GM19043 (cell line): ENCODE data around the gene FYN.

ENCODE experiments used
- ATAC-seq: cut with Tn5 transposase; IDR thresholded peaks from one replicate; pipeline ENCODE4 v1.9.1; 2021; ENCODE audit warnings: low read depth; ENCODE audit not compliant: unreplicated experiment

The FYN gene

GRCh38 chr6:111775145-111775922 lies 97.9 kb downstream of the FYN start:
- no peak for ATAC-seq

DNA sequence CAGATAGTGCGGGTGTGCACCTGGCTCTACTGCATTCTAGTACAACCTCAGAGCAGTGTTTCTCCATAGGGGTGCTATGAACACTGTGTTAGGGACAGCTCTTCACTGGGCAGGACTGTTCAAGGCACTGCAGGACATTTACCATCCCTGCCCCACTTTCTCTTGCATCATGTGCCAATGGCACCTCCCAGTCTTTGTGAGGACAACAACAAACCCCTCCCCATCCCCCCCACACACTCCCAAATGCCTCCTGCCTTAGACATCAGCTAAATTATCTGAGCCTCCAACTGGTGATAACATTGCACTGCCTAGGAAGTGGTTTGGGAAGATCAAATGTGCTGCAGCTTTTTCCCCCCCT lies 98.9 kb downstream of the FYN start:
- no peak for ATAC-seq

- no peak for ATAC-seq
Measured at GRCh38 chr6:111773501-111774345, 99.5 kb downstream of the FYN start.

GRCh38 chr6:111772381-111772780 lies 100.9 kb downstream of the FYN start:
- no peak for ATAC-seq

DNA sequence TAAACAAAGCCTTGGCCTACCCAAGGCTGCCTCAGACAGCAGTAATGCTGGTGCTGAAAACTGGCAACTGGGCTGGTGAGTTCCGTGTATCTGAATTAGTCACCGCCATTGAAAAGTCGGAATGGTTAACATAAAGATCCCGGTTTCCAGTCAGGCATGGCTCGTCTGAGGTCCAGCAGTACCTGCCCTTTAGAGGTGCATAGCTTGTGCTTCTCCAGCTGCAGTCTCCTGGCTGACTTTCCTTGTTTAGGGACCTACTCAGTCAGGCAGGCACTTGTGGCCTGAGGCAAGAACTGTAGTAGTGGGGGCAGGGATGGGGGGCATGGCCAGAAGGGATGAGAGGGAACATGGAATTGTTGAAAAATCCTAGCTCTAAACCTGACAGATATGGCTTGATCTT lies 101.6 kb downstream of the FYN start:
- no peak for ATAC-seq

- no peak for ATAC-seq
Measured at GRCh38 chr6:111771094-111771432, 102.2 kb downstream of the FYN start.

GRCh38 chr6:111770263-111771093 lies 102.8 kb downstream of the FYN start:
- no peak for ATAC-seq

DNA sequence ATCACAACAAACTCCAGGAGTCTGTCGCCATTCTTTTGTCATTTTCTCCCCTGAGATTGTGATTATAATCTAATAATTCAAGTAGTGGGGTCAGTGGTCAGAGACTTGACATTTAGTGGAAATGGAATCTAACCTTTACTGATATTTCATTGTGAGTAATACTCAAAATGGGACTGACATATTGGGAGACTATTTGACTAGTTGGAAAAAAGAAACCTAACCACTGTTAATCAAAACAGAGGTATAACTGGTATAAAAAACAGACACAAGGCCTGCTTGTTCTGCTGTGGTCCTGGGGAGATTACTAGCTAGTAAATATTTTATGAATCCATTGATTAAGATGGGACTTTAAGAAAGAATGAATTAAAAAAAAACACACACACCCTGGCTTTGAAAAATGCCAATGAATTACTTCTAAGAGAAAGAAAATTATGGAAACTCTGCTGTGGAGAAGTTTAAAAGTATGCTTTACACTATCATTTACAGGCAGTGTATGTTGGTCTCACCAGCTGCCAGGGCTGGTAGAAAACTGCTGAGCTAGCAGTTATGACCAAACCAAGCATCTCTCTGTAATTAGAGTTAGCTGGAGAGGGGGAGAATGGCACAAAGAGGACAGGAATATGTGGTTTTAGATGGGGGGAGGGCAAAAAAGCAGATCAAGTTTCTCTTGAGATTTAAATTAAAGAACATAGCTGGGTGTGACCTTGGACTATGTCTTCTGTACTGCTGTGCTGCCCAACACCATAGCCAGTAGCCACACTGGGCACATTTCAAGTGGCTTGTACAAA lies 103.7 kb downstream of the FYN start:
- ATAC-seq: no peak

GRCh38 chr6:111768431-111768770 lies 104.9 kb downstream of the FYN start:
- ATAC-seq: no peak

- ATAC-seq: no peak
Measured at GRCh38 chr6:111767752-111768430, 105.4 kb downstream of the FYN start.

DNA sequence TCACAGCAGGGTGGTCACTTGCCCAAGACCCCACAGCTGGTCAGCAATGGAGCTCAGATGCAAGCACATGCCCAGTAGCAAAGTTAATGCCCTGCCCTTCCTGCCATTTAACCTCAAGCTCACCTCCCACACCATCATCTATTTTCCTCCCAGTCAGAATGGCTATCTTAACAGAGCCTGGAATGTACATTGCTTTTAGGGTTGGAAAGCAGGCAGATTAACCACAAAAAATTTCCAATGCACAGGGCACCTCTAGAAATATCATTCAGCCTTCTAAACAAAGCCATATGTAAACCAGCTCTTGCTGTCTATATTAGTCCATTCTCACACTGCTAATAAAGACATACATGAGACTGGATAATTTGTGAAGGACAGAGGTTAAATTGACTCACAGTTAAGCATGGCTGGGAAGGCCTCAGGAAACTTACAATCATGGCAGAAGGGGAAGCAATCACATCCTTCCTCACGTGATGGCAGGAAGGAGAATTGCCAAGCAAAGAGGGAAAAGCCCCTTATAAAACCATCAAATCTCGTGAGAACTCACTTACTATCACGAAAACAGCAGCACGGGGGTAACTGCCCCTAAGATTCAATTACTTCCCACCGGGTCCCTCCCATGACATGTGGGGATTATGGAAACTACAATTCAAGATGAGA lies 106.9 kb downstream of the FYN start:
- ATAC-seq: no peak

DNA sequence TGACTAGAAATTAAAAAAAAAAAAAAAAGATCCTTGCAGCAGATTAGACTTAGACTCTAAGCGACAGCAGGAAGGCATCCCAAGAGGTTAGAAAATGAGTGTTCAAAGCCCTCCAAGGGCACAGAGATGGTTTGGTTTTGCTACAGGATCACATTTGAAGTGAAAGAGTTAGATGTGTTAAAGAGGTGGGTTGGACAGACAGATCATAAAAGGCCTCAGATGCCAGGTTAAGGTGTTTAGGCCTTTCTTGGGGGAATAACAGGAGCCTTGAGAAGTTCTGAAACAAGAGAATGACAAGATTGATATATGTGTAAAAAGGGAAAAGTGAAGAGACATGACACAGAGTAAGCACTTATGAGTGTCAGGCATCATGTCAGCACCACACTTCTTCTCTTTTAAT lies 107.5 kb downstream of the FYN start:
- ATAC-seq: no peak

DNA sequence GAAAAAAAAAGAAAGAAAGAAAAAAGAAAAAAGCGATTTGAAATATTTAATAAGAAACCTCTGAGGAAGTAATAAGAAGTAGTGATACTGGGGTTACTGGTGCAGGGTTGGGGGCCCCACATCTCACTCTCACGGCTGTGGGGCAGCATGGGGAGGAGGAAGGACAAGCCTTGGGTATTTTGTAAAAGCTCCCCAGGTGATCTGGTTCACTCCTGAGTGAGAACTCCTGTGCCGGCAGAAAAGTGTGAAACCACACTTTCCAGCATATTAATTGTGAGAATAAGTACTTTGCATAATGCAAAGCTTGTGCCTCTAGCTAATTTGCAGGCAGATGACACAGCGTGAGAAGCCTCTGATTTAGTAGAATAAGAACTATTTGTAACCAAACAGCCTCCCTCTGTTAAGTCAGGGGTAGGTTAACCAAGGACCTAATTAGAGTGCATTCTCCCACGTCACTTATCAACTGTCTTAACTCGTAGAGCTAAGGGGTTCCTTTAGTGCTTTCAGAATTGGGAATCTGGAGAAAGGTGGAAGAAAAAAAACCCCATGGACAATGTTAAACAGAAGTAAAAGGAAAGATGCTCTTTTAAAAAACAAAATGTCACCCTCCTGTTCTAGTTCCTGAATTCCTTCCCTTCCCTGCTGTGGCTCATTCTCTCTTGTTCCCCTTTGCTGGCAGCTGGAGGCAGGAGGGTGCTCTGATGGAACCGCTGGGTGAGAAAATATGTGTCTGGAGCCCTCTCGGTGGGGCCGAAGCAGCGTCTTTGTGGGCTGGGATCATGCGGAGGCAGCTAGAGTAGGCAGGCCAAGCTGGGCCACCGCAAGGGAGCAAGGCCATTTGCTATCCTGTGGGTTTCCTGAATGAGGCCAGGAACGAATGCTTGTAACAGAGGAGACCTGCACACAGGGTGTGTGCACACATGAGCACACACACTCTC lies 108.7 kb downstream of the FYN start:
- peak; percentile 73 for ATAC-seq

GRCh38 chr6:111763381-111763780 lies 109.9 kb downstream of the FYN start:
- no peak for ATAC-seq

DNA sequence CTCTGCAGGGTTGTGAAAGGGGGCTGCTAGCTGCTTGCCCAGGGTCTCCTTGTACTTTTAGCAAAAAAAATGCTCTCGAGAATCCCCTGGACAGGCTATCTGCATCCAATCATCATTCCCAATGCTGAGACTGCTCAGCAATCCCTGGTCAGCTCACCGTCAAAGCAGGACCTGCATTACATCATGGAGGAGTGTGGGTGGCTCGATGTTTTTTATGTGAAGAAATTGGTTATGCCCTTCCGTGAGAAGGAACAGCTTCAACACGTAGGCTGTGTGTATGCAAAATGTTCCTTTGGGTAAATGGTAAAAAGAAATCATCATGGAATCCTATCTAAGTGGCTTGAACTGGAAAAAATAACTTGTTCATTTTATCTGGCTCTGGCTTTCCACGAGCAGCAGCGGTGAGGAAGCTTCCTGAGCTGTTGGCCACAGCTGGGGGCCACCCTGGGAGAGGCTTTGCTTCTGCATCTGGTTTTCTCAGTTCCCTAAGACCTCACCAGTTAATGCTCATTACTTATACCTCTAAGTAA lies 111.4 kb downstream of the FYN start:
- ATAC-seq: peak; percentile 54

GRCh38 chr6:111761212-111761611 lies 112.0 kb downstream of the FYN start:
- ATAC-seq: no peak

GRCh38 chr6:111759836-111760785 lies 113.1 kb downstream of the FYN start:
- ATAC-seq: no peak
